Pericardium fibroblast (primary cell): ENCODE results near the gene SOX8. TPM values are rescaled to one million over a fixed set of nuclear protein-coding genes. Genes with fewer than 3 reads are reported as not detected.

Source experiments
- total RNA-seq: library from RNA; depleted of rRNA; stranded (reverse); fragments of >200 nt; gene quantifications from 2 replicates; pipeline ENCODE4 v1.2.3, GENCODE V29; 2015

The SOX8 gene
- 0.70 and 1.1 TPM in 2 replicates for total RNA-seq

GRCh38 chr16:981695-982144 lies at the start of gene SOX8:
SOX8 (plus strand) TSS chr16:981770; CDS start chr16:981923, 153 bp downstream.

GRCh38 chr16:970766-971581 lies 10.6 kb upstream of the SOX8 start, which contains the start of gene LMF1:
LMF1 (minus strand) TSS chr16:970984; CDS start chr16:970980, 4 bp downstream.

Other genes starting within 250 kb of the SOX8 start
- 13.4 and 18.3 TPM in 2 replicates for gene CIAO3, start 240.8 kb upstream of the SOX8 start, total RNA-seq
- 1.6 and 2.0 TPM in 2 replicates for gene MSLN, start 221.0 kb upstream of the SOX8 start, total RNA-seq
- gene RPUSD1, start 193.4 kb upstream of the SOX8 start, total RNA-seq: 17.6 and 21.6 TPM in 2 replicates
- gene CHTF18, start 193.2 kb upstream of the SOX8 start, total RNA-seq: 1.6 and 7.8 TPM in 2 replicates
- not detected in 2 replicates for gene GNG13, start 181.0 kb upstream of the SOX8 start, total RNA-seq
- gene LMF1, start 10.8 kb upstream of the SOX8 start, total RNA-seq: 17.4 and 19.4 TPM in 2 replicates
- gene SSTR5, start 91.0 kb downstream of the SOX8 start, total RNA-seq: not detected in 2 replicates
- not detected in 2 replicates for gene C1QTNF8, start 114.5 kb downstream of the SOX8 start, total RNA-seq
- 2.6 and 2.8 TPM in 2 replicates for gene CACNA1H, start 171.3 kb downstream of the SOX8 start, total RNA-seq
- not detected in 2 replicates for gene TPSG1, start 243.5 kb downstream of the SOX8 start, total RNA-seq
- not detected in 2 replicates for gene TPSB2, start 248.4 kb downstream of the SOX8 start, total RNA-seq